Measurements from ENCODE around the gene TRAK2.
"Not testable (repeated sequence)": the region's sequence is repeated elsewhere in the genome, so short reads cannot be mapped to it uniquely, and the experiment has no call there.

Gene TRAK2

GRCh38 chr2:201451292-201452057 lies at the start of gene TRAK2, which contains the start of gene STRADB:
TSS of gene TRAK2 (minus strand) at chr2:201451458. CDS start at chr2:201420507, 30,951 bp downstream.
TSS of gene STRADB (plus strand) at chr2:201451740. CDS start at chr2:201454841, 3,101 bp downstream.
- DNase-seq (ENCODE audit: low spot score) = peak; percentile 95

- DNase-seq (ENCODE audit: low spot score) = no peak
Observed at GRCh38 chr2:201500534-201500933, 49.3 kb upstream of the TRAK2 start.

DNA sequence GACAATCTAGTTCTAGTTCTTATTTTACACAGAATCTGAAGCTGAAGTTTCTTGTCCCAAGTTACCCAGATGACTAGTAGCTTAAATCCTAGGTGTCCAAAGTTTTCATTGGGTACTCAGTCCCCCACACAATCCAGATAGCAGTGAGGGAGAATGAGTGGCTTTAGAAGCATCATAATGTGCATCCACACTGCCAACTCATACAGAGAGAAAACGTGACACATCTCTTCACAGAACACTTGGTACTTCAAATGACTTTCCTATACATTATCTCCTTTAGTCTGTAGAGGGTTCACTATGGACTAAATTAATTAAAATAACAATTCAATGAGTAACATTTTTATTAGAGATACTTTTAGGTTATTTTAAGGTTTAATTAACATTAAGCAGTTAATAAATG lies 45.5 kb upstream of the TRAK2 start:
- no peak for DNase-seq (ENCODE audit: low spot score)

- no peak for DNase-seq (ENCODE audit: low spot score)
Observed at GRCh38 chr2:201490291-201490690, 39.0 kb upstream of the TRAK2 start.

DNA sequence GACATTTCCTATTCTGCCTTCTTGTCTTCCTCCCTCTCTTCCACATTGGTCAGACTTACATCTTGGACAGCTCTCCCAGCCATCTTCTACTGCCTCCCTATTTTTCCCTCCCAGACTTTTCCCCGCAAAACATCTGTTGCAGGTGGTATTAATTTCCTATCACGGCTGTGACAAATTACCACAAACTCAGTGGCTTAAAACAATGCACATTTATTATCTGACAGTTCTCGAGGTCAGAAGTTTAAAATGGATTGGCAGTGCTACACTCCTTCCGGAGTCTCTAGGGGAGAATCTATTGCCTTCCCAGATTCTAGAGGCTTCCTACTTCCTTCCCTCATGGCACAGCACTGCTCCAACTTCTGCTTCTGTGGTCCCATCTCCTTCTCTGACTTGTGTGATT lies 33.5 kb upstream of the TRAK2 start:
- no peak for DNase-seq (ENCODE audit: low spot score)

DNA sequence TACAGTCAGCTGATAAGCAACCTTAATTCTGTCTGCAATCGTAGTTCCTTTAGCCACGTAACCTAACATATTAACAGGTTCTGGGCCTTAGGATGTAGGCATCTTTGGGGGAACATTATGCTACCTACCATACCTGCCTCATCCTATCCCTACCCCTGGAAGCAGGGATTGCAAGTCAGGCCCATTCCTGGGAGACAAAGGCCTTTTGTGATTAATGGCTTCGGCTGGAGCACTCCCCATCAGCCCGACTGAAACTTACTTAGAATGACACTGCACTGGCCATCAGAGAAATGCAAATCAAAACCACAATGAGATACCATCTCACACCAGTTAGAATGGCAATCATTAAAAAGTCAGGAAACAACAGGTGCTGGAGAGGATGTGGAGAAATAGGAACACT lies 32.5 kb upstream of the TRAK2 start:
- not testable (repeated sequence) for DNase-seq (ENCODE audit: low spot score)

DNA sequence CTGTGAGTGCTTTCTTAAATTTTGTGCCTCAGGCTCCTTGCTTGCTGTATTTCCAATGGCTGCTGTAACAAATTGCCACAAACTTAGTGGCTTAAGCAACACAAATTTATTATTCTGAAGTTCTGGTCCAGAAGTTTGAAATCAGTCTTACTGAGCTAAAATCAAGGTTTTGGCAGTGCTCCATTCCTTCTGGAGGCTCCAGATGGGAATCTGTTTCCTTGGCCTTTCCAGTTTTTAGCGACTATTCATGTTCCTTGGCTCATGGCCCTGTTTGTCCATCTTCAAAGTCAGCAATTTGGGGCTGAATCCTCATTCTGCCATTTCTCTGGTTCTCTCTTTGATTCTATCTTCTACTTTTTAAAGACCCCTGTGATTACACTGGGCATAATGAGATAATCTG lies 32.1 kb upstream of the TRAK2 start:
- DNase-seq (ENCODE audit: low spot score) = no peak

- DNase-seq (ENCODE audit: low spot score) = no peak
Observed at GRCh38 chr2:201482543-201482942, 31.3 kb upstream of the TRAK2 start.

GRCh38 chr2:201472411-201472810 lies 21.2 kb upstream of the TRAK2 start:
- DNase-seq (ENCODE audit: low spot score) = no peak

DNA sequence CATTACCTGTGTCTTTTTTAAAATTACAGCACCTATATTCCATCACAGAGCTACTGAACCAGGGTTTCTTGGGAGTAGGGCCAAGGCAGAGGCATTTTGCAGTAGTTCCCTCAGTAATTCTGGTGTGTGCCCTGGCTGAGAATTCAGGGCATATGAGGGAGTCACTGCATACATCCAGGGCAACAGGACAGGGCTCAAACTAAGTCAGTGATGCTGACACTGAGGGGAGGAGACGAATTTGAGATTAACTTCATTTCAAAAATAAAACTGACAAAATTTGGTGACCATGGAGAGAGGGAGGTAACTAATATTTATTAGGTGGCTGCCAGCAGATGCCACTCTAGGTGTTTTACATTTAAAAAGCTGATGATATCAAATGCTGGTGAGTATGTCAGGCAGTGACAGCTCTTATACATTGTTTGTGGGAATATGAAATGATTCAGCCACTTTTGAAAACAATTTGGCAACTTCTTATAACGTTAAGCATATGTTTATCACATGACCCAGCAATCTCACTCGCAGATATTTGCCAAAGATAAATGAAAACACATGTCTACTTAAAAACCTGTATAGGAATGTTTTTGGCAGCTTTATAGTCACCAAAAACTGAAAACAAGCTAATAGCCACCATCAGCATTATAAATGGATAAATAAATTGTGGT lies 20.6 kb upstream of the TRAK2 start:
- no peak for DNase-seq (ENCODE audit: low spot score)

- DNase-seq (ENCODE audit: low spot score) = no peak
Observed at GRCh38 chr2:201470821-201471731, 19.8 kb upstream of the TRAK2 start.

DNA sequence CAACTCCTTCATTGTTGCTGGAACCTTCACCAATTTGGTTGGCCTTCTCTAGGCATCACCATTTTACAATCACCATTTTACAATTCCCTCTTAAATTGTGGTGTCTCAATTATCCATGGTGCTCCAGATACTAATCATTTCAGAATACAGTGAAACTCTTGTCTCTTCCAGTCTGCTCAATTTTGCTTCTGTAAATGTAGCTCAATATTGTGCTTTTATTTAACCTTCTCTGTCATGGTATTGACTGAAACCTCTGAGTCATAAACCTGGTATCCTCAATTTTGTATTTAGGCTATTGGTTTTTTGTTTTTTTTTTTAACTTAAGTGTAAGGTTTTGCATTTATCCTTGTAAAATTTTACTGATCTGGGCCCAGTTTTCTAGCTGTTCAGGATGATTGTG lies 16.4 kb upstream of the TRAK2 start:
- DNase-seq (ENCODE audit: low spot score) = peak; percentile 81

- peak; percentile 84 for DNase-seq (ENCODE audit: low spot score)
Observed at GRCh38 chr2:201466050-201466675, 14.9 kb upstream of the TRAK2 start.

- no peak for DNase-seq (ENCODE audit: low spot score)
Observed at GRCh38 chr2:201465524-201465971, 14.3 kb upstream of the TRAK2 start.

DNA sequence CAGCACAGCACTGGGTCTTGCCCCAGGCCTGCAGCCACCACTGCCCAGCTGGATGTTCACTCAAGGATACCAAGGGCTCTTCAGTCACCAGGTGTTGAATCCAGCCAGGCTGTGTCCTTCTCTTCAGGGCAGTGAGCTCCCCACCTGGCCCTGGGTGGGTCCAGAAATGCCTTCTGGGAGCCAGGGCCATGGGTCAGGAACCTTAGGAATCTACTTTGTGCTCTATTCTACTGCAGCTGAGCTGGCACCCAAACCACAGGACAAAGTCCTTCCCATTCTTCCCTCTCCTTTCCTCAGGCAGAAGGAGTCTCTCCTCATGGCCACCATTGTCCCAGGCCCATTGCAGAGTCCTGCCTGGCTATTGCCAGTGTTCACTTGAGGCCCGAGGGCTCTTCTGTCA lies 13.3 kb upstream of the TRAK2 start:
- no peak for DNase-seq (ENCODE audit: low spot score)

DNA sequence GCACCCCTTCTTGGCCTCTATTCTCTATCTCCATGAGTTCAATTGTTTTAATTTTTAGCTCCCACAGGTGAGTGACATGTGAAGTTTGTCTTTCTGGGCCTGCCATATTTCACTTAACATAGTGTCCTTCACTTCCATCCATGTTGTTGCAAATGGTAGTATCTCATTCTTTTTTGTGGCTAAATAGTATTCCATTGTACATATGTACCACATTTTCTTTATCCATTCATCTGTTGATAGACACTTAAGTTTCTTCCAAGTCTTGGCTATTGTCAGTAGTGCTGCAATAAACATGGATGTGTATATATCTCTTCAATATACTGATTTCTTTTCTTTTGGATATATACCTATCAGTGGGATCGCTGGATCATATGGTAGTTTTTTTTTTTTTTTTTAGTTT lies 9.3 kb upstream of the TRAK2 start:
- DNase-seq (ENCODE audit: low spot score) = no peak

DNA sequence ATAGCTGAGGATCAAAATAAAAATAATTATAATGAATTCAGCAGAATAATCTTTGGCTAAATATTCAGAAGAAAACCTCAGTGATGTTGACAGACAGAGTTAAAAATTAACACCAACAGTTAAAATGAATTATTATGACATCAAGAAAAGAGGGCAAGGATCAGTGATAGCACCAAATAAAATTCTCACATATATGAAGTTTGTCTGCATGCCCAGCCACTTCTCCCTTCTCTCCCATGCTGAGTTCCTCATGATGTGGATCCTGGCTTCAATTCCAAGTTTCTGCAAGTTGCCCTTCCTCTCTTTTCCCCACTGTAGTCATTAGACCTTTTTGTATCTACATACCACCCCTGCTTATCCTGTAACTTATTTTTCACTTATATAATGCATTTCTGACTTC lies 7.1 kb upstream of the TRAK2 start:
- no peak for DNase-seq (ENCODE audit: low spot score)

DNA sequence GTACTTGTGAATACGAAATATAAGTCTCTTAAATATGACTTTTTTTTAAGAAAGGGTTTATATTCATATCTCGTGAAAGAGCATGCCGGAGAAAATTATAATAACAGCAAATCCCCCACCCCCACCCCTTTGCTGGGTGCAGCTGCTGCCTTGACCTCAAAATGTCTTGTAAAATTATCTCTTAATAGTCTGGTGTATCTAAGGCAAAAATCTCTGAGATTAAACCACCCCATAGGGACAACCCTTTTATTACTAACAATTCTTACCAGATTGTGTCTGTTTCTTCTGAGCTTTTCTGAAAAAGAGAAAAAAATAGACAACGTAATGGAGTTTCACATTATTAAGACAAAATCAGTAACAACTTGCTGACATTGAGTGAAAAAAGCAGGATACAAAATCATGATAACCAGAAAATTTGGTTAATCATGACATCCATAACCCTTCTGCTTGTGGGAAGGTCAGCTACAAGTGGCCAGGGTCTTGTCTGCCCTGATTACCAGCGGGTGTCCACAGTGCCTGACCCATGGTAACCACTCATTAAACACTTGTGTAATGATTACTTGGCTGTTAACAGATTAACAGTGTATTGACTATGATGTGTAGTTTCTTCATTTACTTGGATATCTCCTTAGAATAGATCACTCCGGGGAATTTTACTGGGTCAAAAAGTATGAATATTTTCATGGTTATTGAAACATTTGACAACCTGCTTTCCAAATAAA lies 1.8 kb upstream of the TRAK2 start:
- no peak for DNase-seq (ENCODE audit: low spot score)

DNA sequence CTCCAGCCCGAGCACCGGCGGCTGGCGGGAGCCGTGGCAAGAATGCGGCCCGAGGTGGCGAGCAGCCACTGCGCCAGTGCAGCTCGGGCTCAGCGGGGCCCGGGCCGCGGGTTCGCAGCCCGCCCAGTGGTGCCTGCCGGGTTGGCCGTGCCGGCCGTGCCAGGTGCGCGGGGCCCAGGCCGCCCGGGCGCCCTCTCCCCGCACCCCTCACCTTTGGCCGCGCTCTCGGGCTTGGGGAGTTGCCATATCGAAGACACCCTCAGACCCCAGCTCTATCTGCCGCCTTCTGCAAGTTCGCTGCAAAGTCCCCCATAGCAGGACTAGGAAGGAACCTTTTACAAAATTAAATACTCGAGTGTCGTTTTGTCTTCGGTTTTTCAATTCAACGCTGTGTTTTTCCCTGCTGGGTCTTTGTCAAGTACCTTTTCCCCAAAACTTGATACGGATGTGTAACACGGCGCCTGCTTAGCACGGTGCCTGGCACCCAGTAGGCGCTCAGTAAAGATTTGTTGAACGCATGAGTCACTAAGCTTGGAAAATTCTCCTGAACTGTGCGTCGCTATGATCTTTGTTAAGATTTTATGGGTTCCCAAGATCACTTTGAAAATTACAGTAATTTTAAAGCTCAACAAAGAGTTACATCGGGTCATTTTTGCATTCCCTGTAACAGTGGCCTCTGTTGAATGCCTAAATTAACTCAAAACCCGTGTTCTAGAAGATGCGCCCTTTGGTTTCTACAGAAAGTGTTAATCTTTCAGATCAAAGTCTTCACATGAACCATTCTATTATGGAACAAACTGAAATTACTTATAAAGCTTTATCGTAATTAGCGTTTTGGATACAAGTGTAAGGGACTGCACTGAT lies 1.0 kb upstream of the TRAK2 start:
- no peak for DNase-seq (ENCODE audit: low spot score)

GRCh38 chr2:201450954-201451291 lies 335 bp downstream of the TRAK2 start:
- no peak for DNase-seq (ENCODE audit: low spot score)
